ENCODE measurements around the gene GRN.

DNA sequence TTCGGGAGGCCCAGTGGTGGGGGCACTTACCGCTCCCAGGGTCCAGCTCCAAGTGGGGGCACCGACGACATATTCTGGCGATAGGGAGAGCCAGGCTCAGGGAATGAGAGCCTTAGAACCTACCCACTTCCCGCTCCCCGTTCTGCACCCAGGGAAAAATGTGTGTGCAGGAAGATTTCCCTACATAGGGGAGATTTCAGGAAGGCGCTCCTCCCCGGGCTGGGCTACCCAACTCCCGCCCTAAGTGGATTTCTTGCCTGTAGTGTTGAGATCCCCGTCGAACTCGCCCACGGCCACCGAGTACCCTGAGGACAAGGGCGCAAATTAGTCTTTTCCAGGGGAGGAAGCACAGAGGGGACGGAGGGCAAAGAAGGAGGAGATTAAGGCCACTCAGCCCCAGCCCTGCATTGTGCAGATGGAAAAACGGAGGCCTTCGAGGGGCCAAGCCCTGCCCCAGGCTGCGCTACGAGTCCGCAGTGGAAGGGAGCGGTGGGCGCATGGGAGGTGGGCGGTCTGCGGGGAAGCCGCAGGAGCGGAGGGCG lies 39.2 kb downstream of the GRN start:
- TF ChIP-seq, protein P1, sequence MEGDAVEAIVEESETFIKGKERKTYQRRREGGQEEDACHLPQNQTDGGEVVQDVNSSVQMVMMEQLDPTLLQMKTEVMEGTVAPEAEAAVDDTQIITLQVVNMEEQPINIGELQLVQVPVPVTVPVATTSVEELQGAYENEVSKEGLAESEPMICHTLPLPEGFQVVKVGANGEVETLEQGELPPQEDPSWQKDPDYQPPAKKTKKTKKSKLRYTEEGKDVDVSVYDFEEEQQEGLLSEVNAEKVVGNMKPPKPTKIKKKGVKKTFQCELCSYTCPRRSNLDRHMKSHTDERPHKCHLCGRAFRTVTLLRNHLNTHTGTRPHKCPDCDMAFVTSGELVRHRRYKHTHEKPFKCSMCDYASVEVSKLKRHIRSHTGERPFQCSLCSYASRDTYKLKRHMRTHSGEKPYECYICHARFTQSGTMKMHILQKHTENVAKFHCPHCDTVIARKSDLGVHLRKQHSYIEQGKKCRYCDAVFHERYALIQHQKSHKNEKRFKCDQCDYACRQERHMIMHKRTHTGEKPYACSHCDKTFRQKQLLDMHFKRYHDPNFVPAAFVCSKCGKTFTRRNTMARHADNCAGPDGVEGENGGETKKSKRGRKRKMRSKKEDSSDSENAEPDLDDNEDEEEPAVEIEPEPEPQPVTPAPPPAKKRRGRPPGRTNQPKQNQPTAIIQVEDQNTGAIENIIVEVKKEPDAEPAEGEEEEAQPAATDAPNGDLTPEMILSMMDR (IDR thresholded peaks at IDR 0.05) = no peak
- TF ChIP-seq POLR2A (IDR thresholded peaks at IDR 0.05) (no peak), EP300 (IDR thresholded peaks at IDR 0.05) (no peak)
